ENCODE results near the gene METTL3. TPM values are rescaled to one million over a fixed set of nuclear protein-coding genes. Genes with fewer than 3 reads are reported as not detected.

The METTL3 gene
- total RNA-seq, 1 experiment from 2014 or later: 43.3 TPM

GRCh38 chr14:21557084-21557901, 46.2 kb upstream of the METTL3 start:
- Histone ChIP-seq H3K4me3 (ENCODE audit: low read depth in 2 of 2, low read length in 2 of 2) (peak overlapping the region; percentile 4 to 33; a peak in 3 of 4 replicates), H3K4me1 (ENCODE audit: control insufficient read depth, insufficient read depth, low read length) (no peaks in the 10 kb centered on the region), H3K27ac (ENCODE audit: low read length) (no peak overlapping the region), H3K9me3 (ENCODE audit: control insufficient read depth, insufficient read depth, low read depth, low read length) (no peaks in the 10 kb centered on the region), H3K36me3 (ENCODE audit: control insufficient read depth, insufficient read depth, low read length) (no peaks in the 10 kb centered on the region), H3K27me3 (ENCODE audit: control insufficient read depth, insufficient read depth, low read length) (no peaks in the 10 kb centered on the region)
- ATAC-seq (peak; percentile 73), DNase-seq (ENCODE audit: low read depth, low spot score) (peak; percentile 64)
- ChIA-PET CTCF (interaction anchor here (1.8 kb wide), 1 partner anchor 59 kb away, joined by 5 read pairs; no protein-coding TSS in a partner anchor), POLR2A (no interaction called here)
- in situ Hi-C loops (cut with HindIII; ENCODE audit: low pct_unique_long_range_greater_than_20kb, low sequenced_read_pairs) (no loop called here), intact Hi-C loops (cut with micrococcal nuclease; ENCODE audit: unreplicated experiment) (no loop called here)
- no TSS peak for BruUV-seq (replicated peaks)
- TF ChIP-seq SIN3A (IDR thresholded peaks at IDR 0.05; ENCODE audit: borderline replicate concordance, insufficient read depth, low read depth, low read length) (no peak), REST (IDR thresholded peaks at IDR 0.05; ENCODE audit: insufficient read depth in 1 of 2, low read depth in 2 of 2, low read length in 1 of 2) (no peak), POLR2AphosphoS5 (IDR thresholded peaks at IDR 0.05; ENCODE audit: low read depth, low read length) (no peak), CTCF (IDR thresholded peaks at IDR 0.05) (peak; percentile 71), TCF7L2 (IDR thresholded peaks at IDR 0.05; ENCODE audit: low read depth, low read length) (no peak)

- Histone ChIP-seq H3K36me3 (ENCODE audit: control insufficient read depth, insufficient read depth, low read length) (no peaks in the 10 kb centered on the region), H3K4me1 (ENCODE audit: control insufficient read depth, insufficient read depth, low read length) (no peaks in the 10 kb centered on the region), H3K27ac (ENCODE audit: low read length) (no peak overlapping the region), H3K27me3 (ENCODE audit: control insufficient read depth, insufficient read depth, low read length) (no peaks in the 10 kb centered on the region), H3K9me3 (ENCODE audit: control insufficient read depth, insufficient read depth, low read depth, low read length) (no peaks in the 10 kb centered on the region), H3K4me3 (ENCODE audit: low read depth in 2 of 2, low read length in 2 of 2) (no peak overlapping the region)
- no TSS peak for BruUV-seq (replicated peaks)
- ChIA-PET POLR2A (no interaction called here), CTCF (interaction anchor here (0.7 to 1.8 kb wide), 2 partner anchors 39 to 58 kb away, joined by 4 to 5 read pairs; no protein-coding TSS in a partner anchor)
- DNase-seq (ENCODE audit: low read depth, low spot score) (no peak), ATAC-seq (no peak)
- in situ Hi-C loops (cut with HindIII; ENCODE audit: low pct_unique_long_range_greater_than_20kb, low sequenced_read_pairs) (no loop called here), intact Hi-C loops (cut with micrococcal nuclease; ENCODE audit: unreplicated experiment) (no loop called here)
- TF ChIP-seq REST (IDR thresholded peaks at IDR 0.05; ENCODE audit: insufficient read depth in 1 of 2, low read depth in 2 of 2, low read length in 1 of 2) (no peak), POLR2AphosphoS5 (IDR thresholded peaks at IDR 0.05; ENCODE audit: low read depth, low read length) (no peak), CTCF (IDR thresholded peaks at IDR 0.05) (no peak), SIN3A (IDR thresholded peaks at IDR 0.05; ENCODE audit: borderline replicate concordance, insufficient read depth, low read depth, low read length) (no peak), TCF7L2 (IDR thresholded peaks at IDR 0.05; ENCODE audit: low read depth, low read length) (no peak)
These were observed 45.4 kb upstream of the METTL3 start for GRCh38 chr14:21556378-21557083.
